LNCAP (cell line): ENCODE results near the gene LRRC57.

Experiments
- TF ChIP-seq, protein P1 (sequence below): fragments of 450-650 bp; IDR thresholded peaks from 2 replicates; pipeline ENCODE4 v1.5.1; 2017; ENCODE audit warnings: mild to moderate bottlenecking

The LRRC57 gene

GRCh38 chr15:42575188-42576039 is 26.8 kb upstream of the LRRC57 start, which contains the start of gene STARD9:
TSS of gene STARD9 (plus strand) at chr15:42575606. CDS start at chr15:42575716, 110 bp downstream.
- TF ChIP-seq, protein P1, sequence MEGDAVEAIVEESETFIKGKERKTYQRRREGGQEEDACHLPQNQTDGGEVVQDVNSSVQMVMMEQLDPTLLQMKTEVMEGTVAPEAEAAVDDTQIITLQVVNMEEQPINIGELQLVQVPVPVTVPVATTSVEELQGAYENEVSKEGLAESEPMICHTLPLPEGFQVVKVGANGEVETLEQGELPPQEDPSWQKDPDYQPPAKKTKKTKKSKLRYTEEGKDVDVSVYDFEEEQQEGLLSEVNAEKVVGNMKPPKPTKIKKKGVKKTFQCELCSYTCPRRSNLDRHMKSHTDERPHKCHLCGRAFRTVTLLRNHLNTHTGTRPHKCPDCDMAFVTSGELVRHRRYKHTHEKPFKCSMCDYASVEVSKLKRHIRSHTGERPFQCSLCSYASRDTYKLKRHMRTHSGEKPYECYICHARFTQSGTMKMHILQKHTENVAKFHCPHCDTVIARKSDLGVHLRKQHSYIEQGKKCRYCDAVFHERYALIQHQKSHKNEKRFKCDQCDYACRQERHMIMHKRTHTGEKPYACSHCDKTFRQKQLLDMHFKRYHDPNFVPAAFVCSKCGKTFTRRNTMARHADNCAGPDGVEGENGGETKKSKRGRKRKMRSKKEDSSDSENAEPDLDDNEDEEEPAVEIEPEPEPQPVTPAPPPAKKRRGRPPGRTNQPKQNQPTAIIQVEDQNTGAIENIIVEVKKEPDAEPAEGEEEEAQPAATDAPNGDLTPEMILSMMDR = no peak

- TF ChIP-seq, protein P1 = no peak
These were observed 10.1 kb upstream of the LRRC57 start for GRCh38 chr15:42558739-42559138.

DNA sequence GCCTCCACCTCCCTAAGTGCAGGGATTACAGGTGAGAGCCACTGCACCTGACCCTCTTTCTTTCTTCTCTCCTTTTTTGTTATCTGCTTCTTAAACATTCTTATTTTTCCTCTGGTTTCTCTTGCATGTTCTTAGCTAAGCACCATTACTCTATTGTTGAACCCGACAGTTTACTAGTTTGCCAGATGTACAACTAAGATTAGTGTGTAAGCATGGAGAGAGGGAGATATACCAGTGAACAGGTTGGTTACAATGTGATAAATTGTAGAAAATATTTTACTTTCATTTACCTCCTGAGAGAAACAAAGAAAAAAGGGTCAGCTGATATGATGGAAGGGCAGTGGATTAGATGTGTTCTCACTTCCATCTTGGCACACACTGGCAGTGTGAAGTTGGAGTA is 5.0 kb upstream of the LRRC57 start:
- TF ChIP-seq, protein P1 = no peak

DNA sequence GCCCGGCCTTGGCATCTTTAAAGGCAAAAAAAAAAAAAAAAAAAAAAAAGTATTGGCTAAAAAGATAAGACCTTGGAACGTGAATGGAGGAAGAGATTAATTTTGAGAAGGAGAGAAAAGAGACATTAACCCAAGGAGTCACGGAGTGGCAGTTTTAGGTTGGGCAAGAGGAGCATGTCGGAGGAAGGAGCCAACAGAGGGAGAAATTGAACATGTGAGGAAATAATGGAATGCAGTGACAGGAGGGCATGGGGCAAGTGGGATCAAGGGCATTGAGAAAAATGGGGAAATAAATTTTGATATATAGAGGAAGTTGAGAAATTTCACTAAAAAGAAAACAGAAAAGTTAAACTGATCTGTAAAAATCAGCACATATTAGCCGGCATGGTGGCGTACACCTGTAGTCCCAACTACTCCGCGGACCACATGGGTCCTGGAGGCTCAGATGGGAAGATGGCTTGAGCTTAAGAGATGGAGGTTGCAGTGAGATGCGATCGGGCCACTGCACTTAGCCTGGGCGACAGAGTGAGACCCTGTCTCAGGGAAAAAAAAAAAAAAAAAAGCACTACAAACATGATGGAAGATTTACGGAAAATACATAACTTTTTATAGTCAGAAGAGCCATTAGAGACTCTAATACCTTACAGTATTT is 1.3 kb upstream of the LRRC57 start:
- TF ChIP-seq, protein P1 = no peak

DNA sequence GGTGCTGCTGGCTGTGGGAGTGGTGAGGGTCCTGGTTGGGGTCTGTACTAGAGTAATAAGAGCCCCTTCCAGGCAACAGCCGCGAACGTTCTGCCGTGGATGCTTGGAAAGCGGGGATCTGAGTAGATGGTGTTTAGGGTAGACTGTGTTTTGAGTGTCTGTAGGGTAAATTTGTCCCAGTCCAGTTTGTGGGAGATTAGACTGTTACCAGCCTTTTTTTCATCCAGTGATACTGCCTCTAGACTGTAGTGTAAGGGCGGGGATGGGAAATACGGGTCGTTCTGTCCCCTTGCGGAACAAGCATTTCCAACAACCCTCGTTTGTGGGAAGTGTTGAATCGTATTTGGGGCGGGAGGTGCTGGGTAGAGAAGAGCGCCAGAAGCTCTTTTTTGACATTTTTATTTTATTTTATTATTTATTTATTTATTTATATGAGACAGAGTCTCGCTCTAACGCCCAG is 469 bp upstream of the LRRC57 start:
- TF ChIP-seq, protein P1 = no peak

GRCh38 chr15:42547918-42548248 is 710 bp downstream of the LRRC57 start:
- TF ChIP-seq, protein P1 = no peak

- TF ChIP-seq, protein P1 = no peak
These were observed 3.6 kb downstream of the LRRC57 start for GRCh38 chr15:42544853-42545629.
